Measurements from ENCODE around the gene TRPM6.

GRCh38 chr9:74921737-74922136 is 34.0 kb upstream of the TRPM6 start:
- TF ChIP-seq EZH2 (IDR thresholded peaks at IDR 0.05; ENCODE audit: insufficient read depth, poor library complexity, severe bottlenecking) (no peak), EZH2phosphoT487 (IDR thresholded peaks at IDR 0.05; ENCODE audit: insufficient read depth, low read depth) (no peak)
